WTC11 (cell line): ENCODE results near the gene KIDINS220. TPM values are rescaled to one million over a fixed set of nuclear protein-coding genes. Genes with fewer than 3 reads are reported as not detected.

Experiments used
- ATAC-seq: fragments of 200-7000 bp; cut with Tn5 transposase; 2 replicates; pipeline ENCODE4 v1.10.0; 2021; ENCODE audit warnings: mild to moderate bottlenecking, moderate library complexity
- CTCF ChIA-PET: fragments of 300-600 bp; sonication (Branson Sonifier 250); formaldehyde crosslinking; loops from one replicate; lab custom pipeline; 2021; ENCODE audit warnings: antibody characterized with exemption; lab: Charles Lee
- POLR2A ChIA-PET: fragments of 350-600 bp; sonication (Branson Sonifier 250); formaldehyde crosslinking; loops from one replicate; lab custom pipeline; 2021; ENCODE audit warnings: antibody characterized with exemption; lab: Charles Lee
- DNase-seq: peaks from one replicate; pipeline ENCODE4 v3.0.0; 2021; ENCODE audit warnings: low spot score
- H3K27ac Mint-ChIP-seq: 2 replicates; pipeline ENCODE4 v1.8.0; 2021; ENCODE audit warnings: mixed read lengths
- H3K27me3 Mint-ChIP-seq: 2 replicates; pipeline ENCODE4 v1.8.0; 2021; ENCODE audit warnings: low read depth, mild to moderate bottlenecking, moderate library complexity, mixed read lengths
- H3K36me3 Mint-ChIP-seq: 2 replicates; pipeline ENCODE4 v1.8.0; 2021; ENCODE audit warnings: mixed read lengths
- H3K4me1 Mint-ChIP-seq: 2 replicates; pipeline ENCODE4 v1.8.0; 2022; ENCODE audit warnings: mixed read lengths
- H3K4me3 Mint-ChIP-seq: 2 replicates; pipeline ENCODE4 v1.8.0; 2021; ENCODE audit warnings: mild to moderate bottlenecking, moderate library complexity, mixed read lengths
- H3K9me3 Mint-ChIP-seq: 2 replicates; pipeline ENCODE4 v1.8.0; 2021; ENCODE audit warnings: mixed read lengths
- GRHL2 ChIP-seq: fragments of 250-450 bp; sonication (Bioruptor Pico); IDR thresholded peaks from 2 replicates; pipeline ENCODE4 v1.8.0; 2022; ENCODE audit warnings: mild to moderate bottlenecking, moderate library complexity; ENCODE audit not compliant: insufficient replicate concordance, severe bottlenecking
- IRF2 ChIP-seq: sonication (generic); formaldehyde crosslinking; IDR thresholded peaks from 2 replicates; pipeline ENCODE4 v1.8.0; 2022; ENCODE audit warnings: low read depth, missing genetic modification reagents, borderline replicate concordance
- KAT7 ChIP-seq: sonication (generic); formaldehyde crosslinking; IDR thresholded peaks from 2 replicates; pipeline ENCODE4 v1.8.1; 2023; ENCODE audit warnings: missing genetic modification reagents, mild to moderate bottlenecking, borderline replicate concordance
- MXD4 ChIP-seq: fragments of 250-450 bp; sonication (Bioruptor Pico); IDR thresholded peaks from 2 replicates; pipeline ENCODE4 v1.8.0; 2021; ENCODE audit warnings: mild to moderate bottlenecking, moderate library complexity, borderline replicate concordance
- TEAD1 ChIP-seq: sonication (generic); formaldehyde crosslinking; IDR thresholded peaks from 2 replicates; pipeline ENCODE4 v1.8.0; 2022; ENCODE audit warnings: mild to moderate bottlenecking, missing genetic modification reagents
- ZNF121 ChIP-seq: sonication (generic); formaldehyde crosslinking; IDR thresholded peaks from 2 replicates; pipeline ENCODE4 v1.8.0; 2023; ENCODE audit warnings: missing genetic modification reagents
- total RNA-seq: library from RNA; stranded (reverse); gene quantifications from 3 replicates; pipeline ENCODE4 v1.2.3, GENCODE V29; 2021
- TF ChIP-seq, protein P1 (sequence below): sonication (generic); formaldehyde crosslinking; IDR thresholded peaks from 2 replicates; pipeline ENCODE4 v1.8.1; 2022; ENCODE audit warnings: low read depth, missing genetic modification reagents, borderline replicate concordance
- TF ChIP-seq, protein P2 (sequence below): fragments of 200-600 bp; IDR thresholded peaks from 2 replicates; pipeline ENCODE4 v1.8.0; 2022; ENCODE audit warnings: antibody characterized with exemption
- TF ChIP-seq, protein P3 (sequence below): sonication (generic); formaldehyde crosslinking; IDR thresholded peaks from 2 replicates; pipeline ENCODE4 v1.8.1; 2022; ENCODE audit warnings: low read depth, mild to moderate bottlenecking, moderate library complexity, missing genetic modification reagents, borderline replicate concordance
- TF ChIP-seq, protein P4 (sequence below): sonication (generic); formaldehyde crosslinking; IDR thresholded peaks from 2 replicates; pipeline ENCODE4 v1.8.0; 2022; ENCODE audit warnings: mild to moderate bottlenecking, missing genetic modification reagents
- TF ChIP-seq, protein P5 (sequence below): sonication (generic); formaldehyde crosslinking; IDR thresholded peaks from 2 replicates; pipeline ENCODE4 v1.8.0; 2023; ENCODE audit warnings: mild to moderate bottlenecking, missing genetic modification reagents
- TF ChIP-seq, protein P6 (sequence below): sonication (generic); formaldehyde crosslinking; IDR thresholded peaks from 2 replicates; pipeline ENCODE4 v1.8.1; 2022; ENCODE audit warnings: mild to moderate bottlenecking, moderate library complexity, missing genetic modification reagents
- TF ChIP-seq, protein P7 (sequence below): fragments of 250-450 bp; sonication (Bioruptor Pico); IDR thresholded peaks from 2 replicates; pipeline ENCODE4 v1.9.0; 2021; ENCODE audit warnings: moderate library complexity, mild to moderate bottlenecking, inconsistent platforms, borderline replicate concordance
- TF ChIP-seq, protein P8 (sequence below): sonication (generic); formaldehyde crosslinking; IDR thresholded peaks from 2 replicates; pipeline ENCODE4 v1.8.0; 2022; ENCODE audit warnings: mild to moderate bottlenecking, missing genetic modification reagents
- TF ChIP-seq, protein P9 (sequence below): fragments of 250-450 bp; sonication (Bioruptor Pico); IDR thresholded peaks from 2 replicates; pipeline ENCODE4 v1.9.0; 2021; ENCODE audit warnings: mild to moderate bottlenecking

KIDINS220 gene
- total RNA-seq, 1 experiment from 2014 or later = 23.9 TPM

DNA sequence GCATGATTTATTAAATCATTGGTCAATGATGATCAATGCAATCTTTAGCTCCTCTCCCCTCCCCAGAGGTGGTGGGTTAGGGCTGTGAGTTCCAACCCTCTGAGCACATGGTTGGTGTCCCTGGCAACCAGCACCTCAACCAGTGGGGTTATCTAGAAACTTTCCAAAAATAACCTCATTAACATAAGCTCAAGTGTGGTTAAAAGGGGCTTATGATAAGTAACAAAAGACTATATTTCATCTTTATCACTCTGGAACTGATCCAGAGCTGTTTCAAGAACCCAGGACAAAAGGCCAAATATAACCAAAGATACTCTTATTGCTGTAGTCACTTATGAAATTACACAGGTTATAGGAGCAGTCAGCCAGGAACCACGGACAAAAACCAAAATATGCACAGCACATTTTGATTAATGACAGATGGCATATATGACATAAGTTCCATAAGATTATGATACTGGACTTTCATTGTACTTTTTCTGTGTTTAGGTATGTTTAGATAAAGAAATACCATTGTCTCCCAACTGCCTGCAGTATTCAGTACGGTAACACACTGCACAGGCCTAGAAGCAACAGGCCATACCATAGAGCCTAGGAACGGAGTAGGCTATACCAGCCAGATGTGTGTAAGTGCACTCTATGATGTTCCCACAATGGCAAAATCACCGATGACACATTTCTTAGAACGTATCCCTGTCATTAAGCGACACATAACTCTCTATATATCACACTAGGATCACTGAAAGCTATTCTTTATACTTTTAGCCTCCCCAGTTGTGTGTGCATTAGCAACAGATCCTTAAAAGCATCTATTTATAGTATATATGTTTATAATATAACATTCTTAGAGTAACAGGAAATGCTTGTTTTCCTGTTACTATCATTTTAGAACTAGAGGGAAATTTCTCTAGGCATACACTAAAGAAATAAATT lies 31.9 kb downstream of the KIDINS220 start (continued):
- TF ChIP-seq, protein P1, sequence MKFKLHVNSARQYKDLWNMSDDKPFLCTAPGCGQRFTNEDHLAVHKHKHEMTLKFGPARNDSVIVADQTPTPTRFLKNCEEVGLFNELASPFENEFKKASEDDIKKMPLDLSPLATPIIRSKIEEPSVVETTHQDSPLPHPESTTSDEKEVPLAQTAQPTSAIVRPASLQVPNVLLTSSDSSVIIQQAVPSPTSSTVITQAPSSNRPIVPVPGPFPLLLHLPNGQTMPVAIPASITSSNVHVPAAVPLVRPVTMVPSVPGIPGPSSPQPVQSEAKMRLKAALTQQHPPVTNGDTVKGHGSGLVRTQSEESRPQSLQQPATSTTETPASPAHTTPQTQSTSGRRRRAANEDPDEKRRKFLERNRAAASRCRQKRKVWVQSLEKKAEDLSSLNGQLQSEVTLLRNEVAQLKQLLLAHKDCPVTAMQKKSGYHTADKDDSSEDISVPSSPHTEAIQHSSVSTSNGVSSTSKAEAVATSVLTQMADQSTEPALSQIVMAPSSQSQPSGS = no peak
- TF ChIP-seq, protein P2, sequence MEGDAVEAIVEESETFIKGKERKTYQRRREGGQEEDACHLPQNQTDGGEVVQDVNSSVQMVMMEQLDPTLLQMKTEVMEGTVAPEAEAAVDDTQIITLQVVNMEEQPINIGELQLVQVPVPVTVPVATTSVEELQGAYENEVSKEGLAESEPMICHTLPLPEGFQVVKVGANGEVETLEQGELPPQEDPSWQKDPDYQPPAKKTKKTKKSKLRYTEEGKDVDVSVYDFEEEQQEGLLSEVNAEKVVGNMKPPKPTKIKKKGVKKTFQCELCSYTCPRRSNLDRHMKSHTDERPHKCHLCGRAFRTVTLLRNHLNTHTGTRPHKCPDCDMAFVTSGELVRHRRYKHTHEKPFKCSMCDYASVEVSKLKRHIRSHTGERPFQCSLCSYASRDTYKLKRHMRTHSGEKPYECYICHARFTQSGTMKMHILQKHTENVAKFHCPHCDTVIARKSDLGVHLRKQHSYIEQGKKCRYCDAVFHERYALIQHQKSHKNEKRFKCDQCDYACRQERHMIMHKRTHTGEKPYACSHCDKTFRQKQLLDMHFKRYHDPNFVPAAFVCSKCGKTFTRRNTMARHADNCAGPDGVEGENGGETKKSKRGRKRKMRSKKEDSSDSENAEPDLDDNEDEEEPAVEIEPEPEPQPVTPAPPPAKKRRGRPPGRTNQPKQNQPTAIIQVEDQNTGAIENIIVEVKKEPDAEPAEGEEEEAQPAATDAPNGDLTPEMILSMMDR = no peak

DNA sequence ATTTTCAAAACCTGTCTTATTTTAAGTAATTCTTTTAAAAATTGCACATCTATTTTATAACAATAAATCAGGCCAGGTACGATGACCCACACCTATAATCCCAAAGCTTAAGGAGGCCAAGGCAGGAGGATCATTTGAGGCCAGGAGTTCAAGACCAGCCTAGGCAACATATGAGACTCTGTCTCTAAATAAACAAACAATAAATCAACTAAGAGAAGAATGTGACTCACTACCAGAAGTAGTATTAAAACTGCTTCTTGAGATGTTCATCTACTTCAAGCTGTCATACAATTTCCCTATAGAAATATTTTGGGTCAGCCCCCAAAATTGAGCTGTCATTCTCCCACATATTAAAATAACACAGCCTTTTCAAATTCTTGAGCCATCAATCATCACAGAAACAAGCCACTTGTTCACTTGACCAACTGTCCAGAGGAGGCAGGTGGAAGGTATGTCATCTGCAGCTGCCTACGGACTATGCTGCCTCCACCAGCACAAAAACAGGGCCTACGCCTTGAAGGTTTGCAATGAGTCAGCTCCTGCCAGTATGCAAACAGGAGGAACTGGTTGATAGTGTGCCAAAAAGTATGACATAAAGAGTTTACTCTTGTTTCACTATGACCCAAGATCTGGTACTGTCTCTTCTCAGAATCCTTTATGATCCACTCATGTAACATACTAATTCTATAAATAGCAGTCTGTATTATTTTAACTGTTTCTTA lies 33.6 kb downstream of the KIDINS220 start:
- no peaks in the 10 kb centered on the region for H3K27me3 Mint-ChIP-seq
- H3K36me3 Mint-ChIP-seq = peaks cover 8% of the 10 kb centered on the region
- no peak overlapping the region for H3K4me3 Mint-ChIP-seq
- CTCF ChIA-PET = no interaction called here
- no peak overlapping the region for H3K27ac Mint-ChIP-seq
- H3K4me1 Mint-ChIP-seq = no peaks in the 10 kb centered on the region
- DNase-seq (no peak), ATAC-seq (no peak)
- H3K9me3 Mint-ChIP-seq = no peaks in the 10 kb centered on the region
- POLR2A ChIA-PET = no interaction called here
- TF ChIP-seq, protein P3, sequence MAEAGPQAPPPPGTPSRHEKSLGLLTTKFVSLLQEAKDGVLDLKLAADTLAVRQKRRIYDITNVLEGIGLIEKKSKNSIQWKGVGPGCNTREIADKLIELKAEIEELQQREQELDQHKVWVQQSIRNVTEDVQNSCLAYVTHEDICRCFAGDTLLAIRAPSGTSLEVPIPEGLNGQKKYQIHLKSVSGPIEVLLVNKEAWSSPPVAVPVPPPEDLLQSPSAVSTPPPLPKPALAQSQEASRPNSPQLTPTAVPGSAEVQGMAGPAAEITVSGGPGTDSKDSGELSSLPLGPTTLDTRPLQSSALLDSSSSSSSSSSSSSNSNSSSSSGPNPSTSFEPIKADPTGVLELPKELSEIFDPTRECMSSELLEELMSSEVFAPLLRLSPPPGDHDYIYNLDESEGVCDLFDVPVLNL (CRISPR knock-in tag) = no peak
- TF ChIP-seq ZNF121 (CRISPR knock-in tag) = no peak
- no peak for TF ChIP-seq MXD4 (CRISPR knock-in tag)
- no peak for TF ChIP-seq GRHL2 (CRISPR knock-in tag)
- TF ChIP-seq, protein P1 = no peak
- TF ChIP-seq, protein P4, sequence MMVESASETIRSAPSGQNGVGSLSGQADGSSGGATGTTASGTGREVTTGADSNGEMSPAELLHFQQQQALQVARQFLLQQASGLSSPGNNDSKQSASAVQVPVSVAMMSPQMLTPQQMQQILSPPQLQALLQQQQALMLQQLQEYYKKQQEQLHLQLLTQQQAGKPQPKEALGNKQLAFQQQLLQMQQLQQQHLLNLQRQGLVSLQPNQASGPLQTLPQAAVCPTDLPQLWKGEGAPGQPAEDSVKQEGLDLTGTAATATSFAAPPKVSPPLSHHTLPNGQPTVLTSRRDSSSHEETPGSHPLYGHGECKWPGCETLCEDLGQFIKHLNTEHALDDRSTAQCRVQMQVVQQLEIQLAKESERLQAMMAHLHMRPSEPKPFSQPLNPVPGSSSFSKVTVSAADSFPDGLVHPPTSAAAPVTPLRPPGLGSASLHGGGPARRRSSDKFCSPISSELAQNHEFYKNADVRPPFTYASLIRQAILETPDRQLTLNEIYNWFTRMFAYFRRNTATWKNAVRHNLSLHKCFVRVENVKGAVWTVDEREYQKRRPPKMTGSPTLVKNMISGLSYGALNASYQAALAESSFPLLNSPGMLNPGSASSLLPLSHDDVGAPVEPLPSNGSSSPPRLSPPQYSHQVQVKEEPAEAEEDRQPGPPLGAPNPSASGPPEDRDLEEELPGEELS (CRISPR knock-in tag) = no peak
- TF ChIP-seq, protein P5, sequence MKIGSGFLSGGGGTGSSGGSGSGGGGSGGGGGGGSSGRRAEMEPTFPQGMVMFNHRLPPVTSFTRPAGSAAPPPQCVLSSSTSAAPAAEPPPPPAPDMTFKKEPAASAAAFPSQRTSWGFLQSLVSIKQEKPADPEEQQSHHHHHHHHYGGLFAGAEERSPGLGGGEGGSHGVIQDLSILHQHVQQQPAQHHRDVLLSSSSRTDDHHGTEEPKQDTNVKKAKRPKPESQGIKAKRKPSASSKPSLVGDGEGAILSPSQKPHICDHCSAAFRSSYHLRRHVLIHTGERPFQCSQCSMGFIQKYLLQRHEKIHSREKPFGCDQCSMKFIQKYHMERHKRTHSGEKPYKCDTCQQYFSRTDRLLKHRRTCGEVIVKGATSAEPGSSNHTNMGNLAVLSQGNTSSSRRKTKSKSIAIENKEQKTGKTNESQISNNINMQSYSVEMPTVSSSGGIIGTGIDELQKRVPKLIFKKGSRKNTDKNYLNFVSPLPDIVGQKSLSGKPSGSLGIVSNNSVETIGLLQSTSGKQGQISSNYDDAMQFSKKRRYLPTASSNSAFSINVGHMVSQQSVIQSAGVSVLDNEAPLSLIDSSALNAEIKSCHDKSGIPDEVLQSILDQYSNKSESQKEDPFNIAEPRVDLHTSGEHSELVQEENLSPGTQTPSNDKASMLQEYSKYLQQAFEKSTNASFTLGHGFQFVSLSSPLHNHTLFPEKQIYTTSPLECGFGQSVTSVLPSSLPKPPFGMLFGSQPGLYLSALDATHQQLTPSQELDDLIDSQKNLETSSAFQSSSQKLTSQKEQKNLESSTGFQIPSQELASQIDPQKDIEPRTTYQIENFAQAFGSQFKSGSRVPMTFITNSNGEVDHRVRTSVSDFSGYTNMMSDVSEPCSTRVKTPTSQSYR (CRISPR knock-in tag) = no peak
- TF ChIP-seq, protein P6, sequence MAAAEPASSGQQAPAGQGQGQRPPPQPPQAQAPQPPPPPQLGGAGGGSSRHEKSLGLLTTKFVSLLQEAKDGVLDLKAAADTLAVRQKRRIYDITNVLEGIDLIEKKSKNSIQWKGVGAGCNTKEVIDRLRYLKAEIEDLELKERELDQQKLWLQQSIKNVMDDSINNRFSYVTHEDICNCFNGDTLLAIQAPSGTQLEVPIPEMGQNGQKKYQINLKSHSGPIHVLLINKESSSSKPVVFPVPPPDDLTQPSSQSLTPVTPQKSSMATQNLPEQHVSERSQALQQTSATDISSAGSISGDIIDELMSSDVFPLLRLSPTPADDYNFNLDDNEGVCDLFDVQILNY (CRISPR knock-in tag) = no peak
- TF ChIP-seq, protein P7, sequence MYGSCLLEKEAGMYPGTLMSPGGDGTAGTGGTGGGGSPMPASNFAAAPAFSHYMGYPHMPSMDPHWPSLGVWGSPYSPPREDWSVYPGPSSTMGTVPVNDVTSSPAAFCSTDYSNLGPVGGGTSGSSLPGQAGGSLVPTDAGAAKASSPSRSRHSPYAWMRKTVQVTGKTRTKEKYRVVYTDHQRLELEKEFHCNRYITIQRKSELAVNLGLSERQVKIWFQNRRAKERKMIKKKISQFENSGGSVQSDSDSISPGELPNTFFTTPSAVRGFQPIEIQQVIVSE (CRISPR knock-in tag) = no peak
- TF ChIP-seq IRF2 (CRISPR knock-in tag) = no peak
- TF ChIP-seq, protein P8, sequence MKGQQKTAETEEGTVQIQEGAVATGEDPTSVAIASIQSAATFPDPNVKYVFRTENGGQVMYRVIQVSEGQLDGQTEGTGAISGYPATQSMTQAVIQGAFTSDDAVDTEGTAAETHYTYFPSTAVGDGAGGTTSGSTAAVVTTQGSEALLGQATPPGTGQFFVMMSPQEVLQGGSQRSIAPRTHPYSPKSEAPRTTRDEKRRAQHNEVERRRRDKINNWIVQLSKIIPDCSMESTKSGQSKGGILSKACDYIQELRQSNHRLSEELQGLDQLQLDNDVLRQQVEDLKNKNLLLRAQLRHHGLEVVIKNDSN (CRISPR knock-in tag) = no peak
- no peak for TF ChIP-seq TEAD1 (CRISPR knock-in tag)
- no peak for TF ChIP-seq KAT7 (CRISPR knock-in tag)
- TF ChIP-seq, protein P9, sequence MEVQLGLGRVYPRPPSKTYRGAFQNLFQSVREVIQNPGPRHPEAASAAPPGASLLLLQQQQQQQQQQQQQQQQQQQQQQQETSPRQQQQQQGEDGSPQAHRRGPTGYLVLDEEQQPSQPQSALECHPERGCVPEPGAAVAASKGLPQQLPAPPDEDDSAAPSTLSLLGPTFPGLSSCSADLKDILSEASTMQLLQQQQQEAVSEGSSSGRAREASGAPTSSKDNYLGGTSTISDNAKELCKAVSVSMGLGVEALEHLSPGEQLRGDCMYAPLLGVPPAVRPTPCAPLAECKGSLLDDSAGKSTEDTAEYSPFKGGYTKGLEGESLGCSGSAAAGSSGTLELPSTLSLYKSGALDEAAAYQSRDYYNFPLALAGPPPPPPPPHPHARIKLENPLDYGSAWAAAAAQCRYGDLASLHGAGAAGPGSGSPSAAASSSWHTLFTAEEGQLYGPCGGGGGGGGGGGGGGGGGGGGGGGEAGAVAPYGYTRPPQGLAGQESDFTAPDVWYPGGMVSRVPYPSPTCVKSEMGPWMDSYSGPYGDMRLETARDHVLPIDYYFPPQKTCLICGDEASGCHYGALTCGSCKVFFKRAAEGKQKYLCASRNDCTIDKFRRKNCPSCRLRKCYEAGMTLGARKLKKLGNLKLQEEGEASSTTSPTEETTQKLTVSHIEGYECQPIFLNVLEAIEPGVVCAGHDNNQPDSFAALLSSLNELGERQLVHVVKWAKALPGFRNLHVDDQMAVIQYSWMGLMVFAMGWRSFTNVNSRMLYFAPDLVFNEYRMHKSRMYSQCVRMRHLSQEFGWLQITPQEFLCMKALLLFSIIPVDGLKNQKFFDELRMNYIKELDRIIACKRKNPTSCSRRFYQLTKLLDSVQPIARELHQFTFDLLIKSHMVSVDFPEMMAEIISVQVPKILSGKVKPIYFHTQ (CRISPR knock-in tag) = no peak
